Measurements from ENCODE around the gene EEF2K.

- no peak for TF ChIP-seq NFIC (IDR thresholded peaks at IDR 0.05; ENCODE audit: low read length)
- no peak for TF ChIP-seq AHR (CRISPR knock-in tag; IDR thresholded peaks at IDR 0.05)
- TF ChIP-seq ZNF639 (CRISPR knock-in tag; conservative IDR thresholded peaks at IDR 0.05), result no peak
- TF ChIP-seq CTCF (CRISPR knock-in tag; IDR thresholded peaks at IDR 0.05), result no peak
- TF ChIP-seq TAF1 (CRISPR knock-in tag; IDR thresholded peaks at IDR 0.05), result no peak
- no peak for TF ChIP-seq POLR2A (IDR thresholded peaks at IDR 0.05; ENCODE audit: insufficient read depth in 1 of 2, low read depth in 2 of 2, low read length in 2 of 2)
- TF ChIP-seq NCOA1 (CRISPR knock-in tag; IDR thresholded peaks at IDR 0.05), result no peak
- TF ChIP-seq EZH2 (conservative IDR thresholded peaks at IDR 0.05; ENCODE audit: low read depth, low read length), result no peak
- TF ChIP-seq ZNF800 (CRISPR knock-in tag; IDR thresholded peaks at IDR 0.05), result no peak
- TF ChIP-seq RAD21 (CRISPR knock-in tag; IDR thresholded peaks at IDR 0.05), result no peak
- no peak for TF ChIP-seq ZNF263 (CRISPR knock-in tag; IDR thresholded peaks at IDR 0.05)
- TF ChIP-seq FOXA1 (IDR thresholded peaks at IDR 0.05), result no peak
- no peak for TF ChIP-seq FOXA1 (CRISPR knock-in tag; IDR thresholded peaks at IDR 0.05)
- TF ChIP-seq POLR2AphosphoS5 (IDR thresholded peaks at IDR 0.05; ENCODE audit: low read depth, low read length), result no peak
- TF ChIP-seq CREM (IDR thresholded peaks at IDR 0.05), result no peak
- TF ChIP-seq CREM (CRISPR knock-in tag; IDR thresholded peaks at IDR 0.05), result no peak
These were observed 61.7 kb downstream of the EEF2K start for GRCh38 chr16:22267764-22268163.

All from HepG2 (cell line).